GM12874 (cell line): ENCODE measurements around the gene NDUFA7.

Experiments
- TF ChIP-seq, protein P1 (sequence below): IDR thresholded peaks from 2 replicates; pipeline ENCODE4 v1.5.1; 2011; ENCODE audit warnings: low read depth, mild to moderate bottlenecking, control low read depth, low read length, moderate library complexity; ENCODE audit not compliant: insufficient read depth

Gene NDUFA7

GRCh38 chr19:8316351-8317125, 4.6 kb downstream of the NDUFA7 start:
- TF ChIP-seq, protein P1, sequence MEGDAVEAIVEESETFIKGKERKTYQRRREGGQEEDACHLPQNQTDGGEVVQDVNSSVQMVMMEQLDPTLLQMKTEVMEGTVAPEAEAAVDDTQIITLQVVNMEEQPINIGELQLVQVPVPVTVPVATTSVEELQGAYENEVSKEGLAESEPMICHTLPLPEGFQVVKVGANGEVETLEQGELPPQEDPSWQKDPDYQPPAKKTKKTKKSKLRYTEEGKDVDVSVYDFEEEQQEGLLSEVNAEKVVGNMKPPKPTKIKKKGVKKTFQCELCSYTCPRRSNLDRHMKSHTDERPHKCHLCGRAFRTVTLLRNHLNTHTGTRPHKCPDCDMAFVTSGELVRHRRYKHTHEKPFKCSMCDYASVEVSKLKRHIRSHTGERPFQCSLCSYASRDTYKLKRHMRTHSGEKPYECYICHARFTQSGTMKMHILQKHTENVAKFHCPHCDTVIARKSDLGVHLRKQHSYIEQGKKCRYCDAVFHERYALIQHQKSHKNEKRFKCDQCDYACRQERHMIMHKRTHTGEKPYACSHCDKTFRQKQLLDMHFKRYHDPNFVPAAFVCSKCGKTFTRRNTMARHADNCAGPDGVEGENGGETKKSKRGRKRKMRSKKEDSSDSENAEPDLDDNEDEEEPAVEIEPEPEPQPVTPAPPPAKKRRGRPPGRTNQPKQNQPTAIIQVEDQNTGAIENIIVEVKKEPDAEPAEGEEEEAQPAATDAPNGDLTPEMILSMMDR: no peak

- TF ChIP-seq, protein P1: no peak
These were observed 9.5 kb downstream of the NDUFA7 start for GRCh38 chr19:8311461-8312260.

- TF ChIP-seq, protein P1: no peak
These were observed 10.7 kb downstream of the NDUFA7 start for GRCh38 chr19:8310342-8311055.

GRCh38 chr19:8308891-8309291, 12.3 kb downstream of the NDUFA7 start:
- TF ChIP-seq, protein P1: no peak

- TF ChIP-seq, protein P1: no peak
These were observed 13.0 kb downstream of the NDUFA7 start, which contains the start of gene CD320 for GRCh38 chr19:8307965-8308866. Gene CD320 (minus strand): TSS chr19:8308358. CDS start chr19:8308290, 68 bp downstream.

GRCh38 chr19:8307400-8307964, 13.7 kb downstream of the NDUFA7 start:
- TF ChIP-seq, protein P1: no peak
